IPS DF 6.9 (cell line): ENCODE results near the gene RBM6.
"Not testable (repeated sequence)": the region's sequence is repeated elsewhere in the genome, so short reads cannot be mapped to it uniquely, and the experiment has no call there.

Experiments
- DNase-seq: peaks from one replicate; pipeline ENCODE4 v3.0.0-alpha.2; 2013; ENCODE audit warnings: low read depth, low spot score
- H3K27ac ChIP-seq: one replicate; pipeline ENCODE4 v1.5.1; 2013; ENCODE audit warnings: low read length, control low read depth
- H3K27me3 ChIP-seq: 2 replicates; pipeline ENCODE4 v1.6.1; 2013; ENCODE audit warnings: mild to moderate bottlenecking, low read length; ENCODE audit not compliant: control insufficient read depth, insufficient read depth
- H3K36me3 ChIP-seq: 2 replicates; pipeline ENCODE4 v1.6.1; 2013; ENCODE audit warnings: low read length; ENCODE audit not compliant: control insufficient read depth, insufficient read depth
- H3K4me1 ChIP-seq: 2 replicates; pipeline ENCODE4 v1.6.1; 2013; ENCODE audit warnings: low read length; ENCODE audit not compliant: control insufficient read depth, insufficient read depth
- H3K4me3 ChIP-seq: 2 replicates; pipeline ENCODE4 v1.5.1; 2013; ENCODE audit warnings: mild to moderate bottlenecking, low read length
- H3K9me3 ChIP-seq: 2 replicates; pipeline ENCODE4 v1.6.1; 2013; ENCODE audit warnings: low read length, inconsistent platforms; ENCODE audit not compliant: control insufficient read depth, insufficient read depth
- WGBS: extraction: QIAGEN DNeasy Blood & Tissue Kit; methylation state at CpG from one replicate; pipeline ENCODE4 v1.1.7; 2013; ENCODE audit warnings: mixed read lengths, missing lambda C conversion rate; ENCODE audit not compliant: insufficient read length, insufficient coverage; 5-methylcytosine and 5-hydroxymethylcytosine counted together

The RBM6 gene

DNA sequence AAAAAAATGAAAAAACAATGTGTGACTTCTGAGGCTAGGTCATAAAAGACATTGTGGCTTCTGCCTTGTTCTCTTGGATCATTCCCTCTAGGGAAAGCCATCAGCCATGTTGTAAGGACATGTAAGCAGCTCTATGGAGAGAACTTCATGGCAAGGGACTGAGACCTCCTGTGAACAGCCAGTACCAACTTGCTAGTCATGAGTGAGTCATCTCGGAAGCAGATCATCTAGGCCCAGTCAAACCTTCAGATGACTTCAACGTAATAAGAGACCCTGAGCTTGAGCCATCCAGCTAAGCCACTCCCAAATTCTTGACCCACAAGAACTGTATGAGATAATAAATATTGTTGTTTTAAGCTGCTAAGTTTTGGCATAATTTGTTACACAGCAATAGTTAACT is 15.3 kb upstream of the RBM6 start:
- Histone ChIP-seq H3K36me3 (no peaks in the 10 kb centered on the region), H3K9me3 (no peaks in the 10 kb centered on the region), H3K4me3 (no peak overlapping the region), H3K4me1 (no peaks in the 10 kb centered on the region), H3K27me3 (no peaks in the 10 kb centered on the region), H3K27ac (no peak overlapping the region)
- no peak for DNase-seq
- WGBS, result no CpG with 5 or more reads among the region's 2 CpGs

DNA sequence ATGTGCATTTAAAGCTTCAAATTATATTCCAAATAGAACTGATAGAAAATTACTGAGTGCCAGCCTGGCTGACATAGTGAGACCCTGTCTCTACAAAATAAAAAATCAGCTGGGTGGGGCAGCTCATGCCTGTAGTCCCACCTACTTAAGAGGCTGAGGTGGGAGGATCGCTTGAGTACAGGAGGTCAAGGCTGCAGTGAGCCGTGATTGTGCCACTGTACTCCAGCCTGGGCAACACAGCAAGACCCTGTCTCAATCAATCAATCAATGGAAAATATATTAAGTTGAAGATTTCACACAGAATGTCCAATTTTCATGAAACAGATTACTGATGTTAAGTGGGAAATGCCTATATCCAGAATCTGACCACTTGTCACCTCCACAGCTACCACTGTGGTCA is 14.5 kb upstream of the RBM6 start:
- Histone ChIP-seq H3K36me3 (no peaks in the 10 kb centered on the region), H3K4me3 (no peak overlapping the region), H3K27me3 (no peaks in the 10 kb centered on the region), H3K4me1 (no peaks in the 10 kb centered on the region), H3K27ac (no peak overlapping the region), H3K9me3 (no peaks in the 10 kb centered on the region)
- DNase-seq, result no peak
- WGBS, result no CpG with 5 or more reads among the region's 2 CpGs

DNA sequence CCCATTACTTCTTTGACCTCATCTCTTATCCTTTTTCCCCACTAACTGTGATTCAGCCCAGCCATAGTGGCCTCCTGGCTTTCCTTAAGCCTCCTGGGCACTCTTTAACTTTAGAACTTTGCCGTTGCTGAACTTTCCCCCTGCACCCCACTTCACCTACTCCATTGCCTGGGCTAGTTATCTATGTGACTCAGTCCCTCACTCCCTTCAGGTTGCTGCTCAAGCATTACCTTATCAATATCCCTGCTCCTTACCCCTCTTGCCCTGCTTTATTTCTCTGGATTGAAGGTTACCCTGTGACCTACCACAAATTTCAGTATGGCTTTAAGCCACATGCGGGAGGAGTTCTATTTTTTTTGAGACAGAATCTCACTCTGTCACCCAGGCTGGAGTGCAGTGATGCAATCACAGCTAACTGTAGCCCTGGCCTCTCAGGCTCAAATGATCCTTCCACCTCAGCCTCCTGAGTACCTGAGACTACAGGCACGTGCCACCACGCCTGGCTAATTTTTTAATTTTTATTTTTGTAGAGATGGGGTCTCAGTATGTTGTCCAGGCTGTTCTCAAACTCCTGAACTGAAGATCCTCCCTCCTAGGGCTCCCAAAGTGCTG is 13.7 kb upstream of the RBM6 start:
- no peak overlapping the region for H3K27ac ChIP-seq
- DNase-seq, result no peak
- no peaks in the 10 kb centered on the region for H3K9me3 ChIP-seq
- H3K27me3 ChIP-seq, result no peaks in the 10 kb centered on the region
- H3K4me3 ChIP-seq, result no peak overlapping the region
- WGBS, result no CpG with 5 or more reads among the region's 4 CpGs
- no peaks in the 10 kb centered on the region for H3K36me3 ChIP-seq
- no peaks in the 10 kb centered on the region; the same call in 1 of the 2 replicates for H3K4me1 ChIP-seq

DNA sequence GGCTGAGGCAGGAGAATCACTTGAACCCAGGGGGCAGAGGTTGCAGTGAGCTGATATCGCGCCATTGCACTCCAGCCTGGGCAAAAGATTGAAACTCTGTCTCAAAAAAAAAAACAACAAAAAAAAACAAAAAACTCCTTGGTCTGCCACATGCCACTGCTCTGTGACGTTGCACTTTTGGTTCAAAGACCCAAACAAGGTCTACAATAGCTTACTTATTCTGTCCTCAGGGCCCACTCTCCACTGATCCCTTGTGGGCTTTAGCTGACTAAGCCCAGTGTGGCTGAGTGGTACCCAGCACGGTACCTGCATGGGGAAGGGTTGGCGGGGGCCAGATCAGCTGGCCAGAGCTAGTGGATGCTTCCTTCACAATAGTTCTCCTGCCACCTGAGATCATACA is 12.2 kb upstream of the RBM6 start:
- H3K36me3 ChIP-seq, result no peaks in the 10 kb centered on the region
- WGBS, result no CpG with 5 or more reads among the region's 5 CpGs
- no peak overlapping the region for H3K27ac ChIP-seq
- no peaks in the 10 kb centered on the region for H3K27me3 ChIP-seq
- H3K4me3 ChIP-seq, result no peak overlapping the region
- H3K9me3 ChIP-seq, result no peaks in the 10 kb centered on the region
- no peaks in the 10 kb centered on the region; the same call in 1 of the 2 replicates for H3K4me1 ChIP-seq
- no peak for DNase-seq

DNA sequence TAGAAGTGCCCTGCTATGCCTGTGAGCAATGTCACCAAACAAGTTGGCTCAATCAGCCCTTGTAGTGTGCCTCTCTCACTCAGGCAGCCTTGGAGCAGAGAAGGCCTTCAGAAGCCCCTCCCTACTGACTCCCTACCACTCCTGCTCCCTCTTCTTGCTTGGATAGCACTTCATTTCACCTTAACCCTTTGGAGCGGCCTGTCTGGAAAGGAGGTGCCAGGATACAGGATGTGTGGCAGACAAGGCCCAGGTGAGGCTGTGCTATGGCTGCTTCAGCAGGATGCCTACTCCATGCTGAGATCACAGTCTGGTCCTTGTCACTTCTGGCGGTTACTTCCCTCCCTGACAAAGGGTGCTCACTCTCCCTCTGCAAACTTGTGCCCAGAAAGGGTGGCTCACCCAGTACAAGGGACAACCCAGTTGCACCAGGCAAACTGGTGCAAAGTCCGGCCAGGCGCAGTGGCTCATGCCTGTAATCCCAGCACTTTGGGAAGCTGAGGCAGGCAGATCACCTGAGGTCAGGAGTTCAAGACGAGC is 11.4 kb upstream of the RBM6 start:
- Histone ChIP-seq H3K4me3 (no peak overlapping the region), H3K9me3 (no peaks in the 10 kb centered on the region), H3K27ac (no peak overlapping the region), H3K27me3 (no peaks in the 10 kb centered on the region), H3K36me3 (no peaks in the 10 kb centered on the region), H3K4me1 (no peaks in the 10 kb centered on the region; the same call in 1 of the 2 replicates)
- no CpG with 5 or more reads among the region's 5 CpGs for WGBS
- DNase-seq, result no peak

DNA sequence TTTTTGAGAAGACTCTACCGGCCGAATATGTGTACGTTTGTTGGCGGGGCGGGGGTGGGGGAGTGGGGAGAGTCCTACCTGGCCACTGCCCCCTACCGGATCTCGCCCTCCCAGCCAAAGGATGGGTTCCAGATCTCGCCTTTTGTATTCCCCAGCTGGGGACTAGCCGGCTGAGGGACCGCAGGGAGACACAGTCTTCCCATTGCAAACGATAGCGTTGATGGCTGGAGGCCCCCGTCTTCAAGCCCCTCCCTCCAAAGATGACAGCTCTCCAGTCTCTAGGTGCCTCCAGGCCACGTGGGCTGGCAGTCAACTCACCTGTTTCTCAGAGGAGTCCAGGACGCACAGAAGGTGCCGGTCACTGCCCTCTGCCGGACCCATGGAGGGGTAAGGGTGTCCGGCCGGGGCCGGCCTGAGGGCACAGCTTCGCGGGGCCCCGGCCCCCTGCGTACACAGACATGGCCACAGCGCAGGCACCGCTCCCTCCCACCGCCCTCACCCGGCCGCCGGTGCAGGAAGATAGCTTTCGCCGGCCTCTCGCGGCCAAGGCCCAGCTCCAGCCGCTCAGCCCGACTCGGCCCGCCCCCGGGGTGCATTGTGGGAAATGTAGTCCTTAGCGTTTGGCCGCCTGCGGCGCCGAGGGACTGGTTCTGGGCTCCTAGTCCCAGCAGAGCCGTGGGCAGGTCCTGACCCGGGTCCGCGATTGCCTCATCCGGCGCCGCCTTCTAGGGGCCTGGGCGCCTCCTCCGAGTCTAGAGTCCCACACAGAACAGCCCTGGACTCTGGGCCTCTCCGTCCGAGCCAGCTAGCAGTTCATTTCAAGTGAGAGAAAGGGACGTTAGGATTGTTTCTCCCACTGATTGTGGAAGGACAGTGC is 10.4 kb upstream of the RBM6 start, which contains the start of gene MON1A:
TSS of gene MON1A (minus strand) at position 521 of the 877 bp plus-strand sequence. CDS start 16,465 bp downstream, outside the sequence.
- H3K27ac ChIP-seq, result no peak within 1 kb of the TSS
- DNase-seq, result no peak
- no CpG with 5 or more reads among the region's 56 CpGs for WGBS
- H3K4me3 ChIP-seq, result peak within 1 kb of the TSS; percentile 55
- no peaks in the 10 kb centered on the region for H3K36me3 ChIP-seq
- H3K4me1 ChIP-seq, result no peaks in the 10 kb centered on the region; the same call in 1 of the 2 replicates
- H3K9me3 ChIP-seq, result no peaks in the 10 kb centered on the region
- H3K27me3 ChIP-seq, result no peaks in the 10 kb centered on the region

DNA sequence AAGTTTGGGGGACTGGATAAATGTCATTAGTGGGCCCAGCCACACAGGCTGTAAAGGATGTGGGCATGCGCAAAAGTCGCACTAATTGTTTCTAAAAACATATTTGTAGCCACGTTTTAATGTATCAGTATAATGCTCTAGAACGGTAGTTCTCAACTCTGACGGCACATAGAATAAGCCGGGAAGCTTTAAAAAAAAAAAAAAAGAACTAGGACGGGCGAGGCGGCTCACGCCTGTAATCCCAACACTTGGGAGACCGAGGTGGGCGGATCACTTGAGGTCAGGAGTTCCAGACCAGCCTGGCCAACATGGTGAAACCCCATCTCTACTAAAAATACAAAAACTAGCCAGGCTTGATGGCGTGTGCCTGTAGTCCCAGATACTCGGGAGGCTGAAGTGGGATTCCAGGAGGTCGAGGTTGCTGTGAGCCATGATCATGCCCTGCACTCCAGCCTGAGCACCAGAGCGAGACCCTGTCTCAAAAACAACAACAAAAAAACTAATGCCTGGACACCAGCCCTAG is 9.7 kb upstream of the RBM6 start:
- H3K4me1 ChIP-seq, result no peaks in the 10 kb centered on the region; the same call in 1 of the 2 replicates
- no peaks in the 10 kb centered on the region for H3K27me3 ChIP-seq
- H3K9me3 ChIP-seq, result no peaks in the 10 kb centered on the region
- no peak for DNase-seq
- peak overlapping the region; percentile 7; the same call in 1 of the 2 replicates for H3K4me3 ChIP-seq
- H3K27ac ChIP-seq, result no peak overlapping the region
- no peaks in the 10 kb centered on the region for H3K36me3 ChIP-seq
- WGBS, result no CpG with 5 or more reads among the region's 16 CpGs

DNA sequence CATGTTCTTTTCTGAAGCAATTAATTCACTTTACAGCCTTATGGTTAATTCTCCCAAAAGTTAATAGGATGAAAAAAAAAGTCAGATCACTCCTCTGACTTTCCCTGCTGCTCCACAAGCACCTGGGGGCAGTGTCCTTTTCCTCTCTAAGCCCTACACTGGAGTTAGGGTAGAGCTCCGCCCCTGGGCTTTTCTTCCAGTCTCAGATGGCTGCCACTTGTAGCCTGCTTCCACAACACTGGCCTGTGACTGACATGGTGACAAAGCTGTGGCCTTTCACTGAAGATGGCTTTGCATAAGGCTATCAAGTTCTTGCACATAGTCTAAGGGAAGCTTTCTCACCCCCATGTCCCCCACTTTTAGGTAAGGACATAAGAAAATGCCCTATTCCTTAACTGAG is 9.0 kb upstream of the RBM6 start:
- Histone ChIP-seq H3K4me3 (no peak overlapping the region), H3K36me3 (no peaks in the 10 kb centered on the region), H3K27me3 (no peaks in the 10 kb centered on the region), H3K4me1 (no peaks in the 10 kb centered on the region; the same call in 1 of the 2 replicates), H3K9me3 (no peaks in the 10 kb centered on the region), H3K27ac (no peak overlapping the region)
- WGBS, result no CpG with 5 or more reads among the region's 1 CpG
- peak; percentile 29 for DNase-seq

DNA sequence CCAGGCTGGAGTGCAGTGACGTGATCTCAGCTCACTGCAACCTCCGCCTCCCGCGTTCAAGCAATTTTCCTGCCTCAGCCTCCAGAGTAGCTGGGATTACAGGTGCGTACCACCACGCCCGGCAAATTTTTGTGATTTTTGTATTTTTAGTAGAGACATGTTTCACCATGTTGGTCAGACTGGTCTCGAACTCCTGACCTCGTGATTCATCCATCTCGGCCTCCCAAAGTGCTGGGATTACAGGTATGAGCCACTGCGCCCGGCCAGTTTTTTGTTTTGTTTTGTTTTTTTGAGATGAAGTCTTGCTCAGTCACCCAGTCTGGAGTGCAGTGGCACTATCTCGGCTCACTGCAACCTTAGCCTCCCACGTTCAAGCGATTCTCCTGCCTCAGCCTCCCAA is 7.7 kb upstream of the RBM6 start:
- H3K36me3 ChIP-seq, H3K27me3 ChIP-seq, H3K4me1 ChIP-seq, H3K9me3 ChIP-seq, DNase-seq, H3K27ac ChIP-seq, H3K4me3 ChIP-seq: not testable (repeated sequence)
- no CpG with 5 or more reads among the region's 15 CpGs for WGBS

DNA sequence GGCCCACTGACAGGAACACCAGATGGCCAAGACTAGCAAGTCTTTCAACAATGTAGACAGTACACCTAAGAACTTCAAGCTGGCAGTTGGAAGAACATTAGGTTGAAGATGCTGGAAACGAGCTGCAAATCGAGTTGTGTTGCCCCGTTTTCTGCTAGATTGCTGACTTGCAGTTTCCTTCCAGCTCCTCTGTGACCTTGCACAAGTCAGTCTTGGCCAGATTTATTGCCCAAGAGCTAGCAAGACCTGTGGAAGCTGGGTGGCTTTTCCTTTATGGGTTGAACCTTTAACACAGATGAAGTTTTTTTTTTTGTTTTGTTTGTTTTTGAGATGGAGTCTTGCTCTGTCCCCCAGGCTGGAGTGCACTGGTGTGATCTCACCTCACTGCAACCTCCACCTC is 2.9 kb upstream of the RBM6 start:
- H3K27ac ChIP-seq, result no peak overlapping the region
- no peaks in the 10 kb centered on the region for H3K4me1 ChIP-seq
- no peaks in the 10 kb centered on the region for H3K27me3 ChIP-seq
- no peaks in the 10 kb centered on the region for H3K9me3 ChIP-seq
- no CpG with 5 or more reads among the region's 3 CpGs for WGBS
- DNase-seq, result no peak
- no peak overlapping the region for H3K4me3 ChIP-seq
- H3K36me3 ChIP-seq, result no peaks in the 10 kb centered on the region
